Fibroblast of villous mesenchyme (primary cell): ENCODE results near the gene CARF. TPM values are rescaled to one million over a fixed set of nuclear protein-coding genes. Genes with fewer than 3 reads are reported as not detected.
"Not testable (repeated sequence)": the region's sequence is repeated elsewhere in the genome, so short reads cannot be mapped to it uniquely, and the experiment has no call there.

ENCODE experiments used
- DNase-seq: peaks from one replicate; pipeline ENCODE4 v3.0.0-alpha.2; 2010; ENCODE audit warnings: low read depth
- H3K4me3 ChIP-seq: 2 replicates; pipeline ENCODE4 v1.5.1; 2011; ENCODE audit warnings: low read depth, mild to moderate bottlenecking, low read length
- total RNA-seq: library from RNA; depleted of rRNA; stranded (reverse); fragments of >200 nt; gene quantifications from 2 replicates; pipeline ENCODE4 v1.2.3, GENCODE V29; 2012
- TF ChIP-seq, protein P1 (sequence below): IDR thresholded peaks from 2 replicates; pipeline ENCODE4 v1.5.1; 2012; ENCODE audit warnings: low read depth, mild to moderate bottlenecking, low read length; ENCODE audit not compliant: insufficient read depth

Gene CARF
- total RNA-seq, 1 donor: 5.6 TPM

DNA sequence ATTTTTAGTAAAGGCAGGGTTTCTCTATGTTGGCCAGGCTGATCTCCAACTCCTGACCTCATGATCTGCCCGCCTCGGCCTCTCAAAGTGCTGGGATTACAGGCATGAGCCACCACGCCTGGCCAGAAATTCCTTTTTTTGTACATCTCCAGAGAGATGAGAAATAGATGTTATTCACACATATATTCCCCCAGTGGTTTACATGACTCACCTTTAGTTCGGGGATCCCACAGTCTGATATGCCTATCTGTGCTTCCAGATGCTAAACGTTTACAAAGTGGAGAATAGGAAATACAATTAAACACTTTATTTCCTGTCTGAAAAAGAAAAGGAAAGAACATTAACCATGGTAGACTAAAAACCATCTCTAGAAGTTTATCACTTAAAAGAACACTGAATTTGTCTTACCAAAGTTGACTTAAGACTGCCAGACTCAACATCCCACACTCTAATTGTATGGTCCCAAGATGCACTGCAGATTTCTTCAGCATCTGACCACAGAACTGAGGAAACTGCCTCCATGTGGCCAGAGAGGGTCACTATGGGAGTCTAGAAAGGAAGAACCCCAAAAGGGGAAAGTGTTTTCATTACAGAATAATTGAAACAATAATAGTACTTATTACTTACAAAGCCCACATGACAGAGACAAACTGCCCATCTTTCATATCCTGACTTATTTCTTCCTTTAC is 27.9 kb upstream of the CARF start:
- no peak overlapping the region for H3K4me3 ChIP-seq
- TF ChIP-seq, protein P1, sequence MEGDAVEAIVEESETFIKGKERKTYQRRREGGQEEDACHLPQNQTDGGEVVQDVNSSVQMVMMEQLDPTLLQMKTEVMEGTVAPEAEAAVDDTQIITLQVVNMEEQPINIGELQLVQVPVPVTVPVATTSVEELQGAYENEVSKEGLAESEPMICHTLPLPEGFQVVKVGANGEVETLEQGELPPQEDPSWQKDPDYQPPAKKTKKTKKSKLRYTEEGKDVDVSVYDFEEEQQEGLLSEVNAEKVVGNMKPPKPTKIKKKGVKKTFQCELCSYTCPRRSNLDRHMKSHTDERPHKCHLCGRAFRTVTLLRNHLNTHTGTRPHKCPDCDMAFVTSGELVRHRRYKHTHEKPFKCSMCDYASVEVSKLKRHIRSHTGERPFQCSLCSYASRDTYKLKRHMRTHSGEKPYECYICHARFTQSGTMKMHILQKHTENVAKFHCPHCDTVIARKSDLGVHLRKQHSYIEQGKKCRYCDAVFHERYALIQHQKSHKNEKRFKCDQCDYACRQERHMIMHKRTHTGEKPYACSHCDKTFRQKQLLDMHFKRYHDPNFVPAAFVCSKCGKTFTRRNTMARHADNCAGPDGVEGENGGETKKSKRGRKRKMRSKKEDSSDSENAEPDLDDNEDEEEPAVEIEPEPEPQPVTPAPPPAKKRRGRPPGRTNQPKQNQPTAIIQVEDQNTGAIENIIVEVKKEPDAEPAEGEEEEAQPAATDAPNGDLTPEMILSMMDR: peak; percentile 36
- DNase-seq: peak; percentile 5

- H3K4me3 ChIP-seq: no peak overlapping the region
- no peak for DNase-seq
- TF ChIP-seq, protein P1: no peak
Observed at GRCh38 chr2:202885190-202885589, 26.9 kb upstream of the CARF start.

DNA sequence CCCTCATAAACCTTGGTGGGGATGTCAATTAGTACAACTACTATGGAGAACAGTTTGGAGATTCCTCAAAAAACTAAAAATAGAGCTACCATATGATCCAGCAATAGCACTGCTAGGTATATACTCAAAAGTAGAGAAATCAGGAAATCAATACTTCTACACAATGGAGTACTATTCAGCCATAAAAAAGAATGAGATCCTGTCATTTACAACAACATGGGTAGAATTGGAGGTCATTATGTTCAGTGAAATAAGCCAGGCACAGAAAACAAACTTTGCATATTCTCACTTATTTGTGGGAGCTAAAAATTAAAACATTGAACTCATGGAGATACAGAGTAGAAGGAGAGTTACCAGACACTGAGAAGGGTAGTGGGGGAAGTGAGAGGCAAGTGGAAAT is 6.6 kb upstream of the CARF start:
- not testable (repeated sequence) for H3K4me3 ChIP-seq, DNase-seq

- TF ChIP-seq, protein P1: no peak
- DNase-seq: no peak
- H3K4me3 ChIP-seq: no peak overlapping the region
Observed at GRCh38 chr2:202908186-202908585, 3.9 kb upstream of the CARF start.

DNA sequence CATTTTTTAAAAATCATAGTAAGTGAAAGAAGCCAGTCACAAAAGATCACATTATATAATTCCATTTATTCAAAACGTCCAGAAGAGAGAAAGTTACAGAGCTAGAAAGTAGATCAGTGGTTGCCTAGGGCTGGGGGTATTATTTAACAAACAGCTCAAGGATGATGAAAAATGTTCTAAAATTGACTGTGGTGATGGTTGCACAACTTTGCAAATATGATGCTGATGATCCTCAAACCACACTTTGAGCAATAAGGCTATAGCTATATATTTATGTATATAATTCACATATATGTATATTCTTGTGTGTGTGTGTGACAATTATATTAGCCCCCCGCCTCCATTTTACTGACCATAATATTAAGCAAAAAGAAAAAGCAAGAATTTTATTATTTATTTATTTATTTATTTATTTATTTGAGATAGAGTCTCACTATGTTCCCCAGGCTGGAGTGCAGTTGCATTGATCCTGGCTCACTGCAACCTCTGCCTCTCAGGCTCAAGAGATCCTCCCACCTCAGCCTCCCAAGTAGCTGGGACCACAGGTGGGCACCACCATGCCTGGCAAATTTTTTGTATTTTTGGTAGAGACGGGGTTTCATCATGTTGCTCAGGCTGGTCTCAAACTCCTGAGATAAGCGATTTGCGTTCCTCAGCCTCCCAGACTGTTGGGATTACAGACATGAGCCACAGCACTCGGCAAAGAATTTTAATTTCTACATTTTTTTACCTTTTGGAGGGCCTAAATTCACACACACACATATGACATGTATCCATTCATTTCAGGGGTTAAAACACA is 2.5 kb upstream of the CARF start:
- peak; percentile 14 for DNase-seq

DNA sequence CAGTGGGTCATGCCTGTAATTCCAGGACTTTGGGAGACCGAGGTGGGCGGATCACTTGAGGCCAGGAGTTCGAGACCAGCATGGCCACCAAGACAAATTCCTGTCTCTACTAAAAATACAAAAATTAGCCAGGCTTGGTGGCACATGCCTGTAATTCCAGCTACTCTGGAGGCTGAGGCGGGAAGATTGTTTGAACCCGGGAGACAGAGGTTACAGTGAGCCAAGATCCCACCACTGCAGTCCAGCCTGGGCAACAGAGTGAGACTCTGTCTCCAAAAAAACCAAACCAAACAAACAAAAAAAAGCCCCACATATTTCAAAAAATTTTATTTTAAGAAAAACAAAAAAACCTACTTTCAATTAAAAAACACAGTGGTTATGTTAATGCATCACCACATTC is 1.8 kb upstream of the CARF start:
- peak overlapping the region; percentile 99 for H3K4me3 ChIP-seq
- DNase-seq: not testable (repeated sequence)

More for the DNA sequence above, 2.5 kb upstream of the CARF start:
- H3K4me3 ChIP-seq: no peak overlapping the region
- TF ChIP-seq, protein P1: no peak

- no peak for DNase-seq
- peak overlapping the region; percentile 99 for H3K4me3 ChIP-seq
- TF ChIP-seq, protein P1: no peak
Observed at GRCh38 chr2:202910698-202911097, 1.4 kb upstream of the CARF start.

DNA sequence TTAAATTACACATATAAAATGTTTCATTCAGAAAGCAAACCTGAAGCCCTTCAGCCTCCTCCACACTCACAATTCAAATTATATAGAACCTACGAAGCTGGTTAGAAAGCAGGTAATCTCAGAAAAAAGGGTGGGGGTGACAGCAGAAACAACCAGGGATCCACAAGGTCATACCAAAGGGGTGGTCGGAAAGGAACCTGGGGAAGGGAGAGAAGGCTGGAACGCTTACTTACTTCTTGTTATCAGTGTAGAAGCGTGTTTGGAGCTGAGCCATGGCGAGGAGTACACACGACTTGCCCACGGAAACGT is 918 bp upstream of the CARF start:
- no peak for DNase-seq
- peak overlapping the region; percentile 99 for H3K4me3 ChIP-seq
- TF ChIP-seq, protein P1: no peak

- DNase-seq: not testable (repeated sequence)
Observed at GRCh38 chr2:202912342-202913201, 497 bp downstream of the CARF start.

More at GRCh38 chr2:202912342-202913201, 497 bp downstream of the CARF start:
- H3K4me3 ChIP-seq: peak overlapping the region; percentile 99
